ENCODE results near the gene CFAP58. TPM values are rescaled to one million over a fixed set of nuclear protein-coding genes. Genes with fewer than 3 reads are reported as not detected.

Gene CFAP58
- total and polyA plus RNA-seq, 7 experiments from 2014 or later, result 0.17 TPM; not detected in 6

DNA sequence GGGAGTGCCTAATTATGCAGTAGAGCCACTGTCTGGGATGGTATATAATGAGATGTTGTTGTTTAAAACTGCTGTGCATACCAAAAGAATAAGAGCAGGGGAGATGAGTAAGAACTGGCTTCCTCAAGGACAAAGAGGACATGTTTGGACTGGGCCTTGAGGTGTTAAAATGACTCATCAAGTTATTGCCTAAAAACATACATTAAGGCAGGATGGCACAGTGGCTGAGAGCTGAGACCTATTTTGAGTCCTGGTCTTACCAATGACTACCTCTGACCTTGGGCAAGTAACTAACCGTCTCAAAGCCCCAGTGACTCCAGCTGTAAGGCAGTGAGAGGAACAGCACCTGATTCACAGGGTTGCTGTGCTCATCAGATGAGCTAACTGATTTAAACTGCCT lies 71.1 kb downstream of the CFAP58 start:
- DNase-seq (no peak), ATAC-seq (no peak)
- Histone ChIP-seq H3K27ac (ENCODE audit: low read depth, low read length) (no peak overlapping the region), H3K4me3 (ENCODE audit: low read length) (no peak overlapping the region), H3K4me1 (ENCODE audit: control insufficient read depth in 2 of 2, insufficient read depth in 2 of 2, low read length in 2 of 2) (no peaks in the 10 kb centered on the region), H3K9me3 (ENCODE audit: control insufficient read depth in 2 of 3, low read length in 3 of 3) (no peaks in the 10 kb centered on the region), H3K36me3 (ENCODE audit: control insufficient read depth in 2 of 3, insufficient read depth in 3 of 3, low read length in 3 of 3) (no peaks in the 10 kb centered on the region), H3K27me3 (ENCODE audit: control insufficient read depth in 2 of 2, insufficient read depth in 2 of 2, low read length in 2 of 2) (no peaks in the 10 kb centered on the region)
- Mint-ChIP-seq H3K27ac (no peak overlapping the region), H3K36me3 (no peaks in the 10 kb centered on the region), H3K4me1 (peaks cover 0 to 7% (median 0%) of the 10 kb centered on the region in 7 donors), H3K4me3 (no peak overlapping the region), H3K27me3 (peaks cover 0 to 7% (median 3%) of the 10 kb centered on the region in 5 donors), H3K9me3 (no peaks in the 10 kb centered on the region)
- ChIA-PET CTCF (no interaction called here), POLR2A (no interaction called here)
- intact Hi-C loops (cut with micrococcal nuclease), result no loop called here

DNA sequence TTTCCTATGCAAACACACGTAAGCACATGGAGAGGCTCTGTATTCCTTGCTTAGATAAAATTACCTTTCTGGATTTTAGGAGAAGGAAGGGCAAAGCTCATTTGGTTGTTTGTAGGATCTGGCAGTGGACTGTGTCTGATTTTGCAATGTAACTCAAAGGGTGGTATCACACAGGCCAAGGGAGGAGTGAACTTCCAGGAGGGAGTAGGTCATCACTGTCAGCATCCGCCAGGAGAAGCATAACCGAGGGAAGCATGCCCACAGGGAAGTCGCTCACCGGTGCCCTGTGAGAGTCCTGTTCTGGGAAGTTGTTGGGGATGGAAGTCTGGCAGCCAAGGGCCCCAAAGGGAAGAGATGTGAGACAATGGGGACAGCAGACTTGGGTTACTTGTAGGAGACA lies 74.4 kb downstream of the CFAP58 start:
- no peaks in the 10 kb centered on the region for H3K36me3 ChIP-seq (ENCODE audit: control insufficient read depth in 2 of 3, insufficient read depth in 3 of 3, low read length in 3 of 3)
- H3K9me3 ChIP-seq (ENCODE audit: control insufficient read depth in 2 of 3, low read length in 3 of 3), result no peaks in the 10 kb centered on the region
- Mint-ChIP-seq H3K27ac (no peak overlapping the region), H3K27me3 (peaks cover 0 to 11% (median 7%) of the 10 kb centered on the region in 5 donors), H3K36me3 (no peaks in the 10 kb centered on the region), H3K4me1 (peaks cover 0 to 7% (median 0%) of the 10 kb centered on the region in 7 donors), H3K4me3 (no peak overlapping the region), H3K9me3 (no peaks in the 10 kb centered on the region)
- intact Hi-C loops (cut with micrococcal nuclease), result no loop called here
- no peaks in the 10 kb centered on the region for H3K4me1 ChIP-seq (ENCODE audit: control insufficient read depth in 2 of 2, insufficient read depth in 2 of 2, low read length in 2 of 2)
- ChIA-PET POLR2A (no interaction called here), CTCF (no interaction called here)
- no peak for ATAC-seq
- no peaks in the 10 kb centered on the region for H3K27me3 ChIP-seq (ENCODE audit: control insufficient read depth in 2 of 2, insufficient read depth in 2 of 2, low read length in 2 of 2)
- H3K27ac ChIP-seq (ENCODE audit: low read depth, low read length), result no peak overlapping the region
- H3K4me3 ChIP-seq (ENCODE audit: low read length), result no peak overlapping the region
- DNase-seq, result no peak

DNA sequence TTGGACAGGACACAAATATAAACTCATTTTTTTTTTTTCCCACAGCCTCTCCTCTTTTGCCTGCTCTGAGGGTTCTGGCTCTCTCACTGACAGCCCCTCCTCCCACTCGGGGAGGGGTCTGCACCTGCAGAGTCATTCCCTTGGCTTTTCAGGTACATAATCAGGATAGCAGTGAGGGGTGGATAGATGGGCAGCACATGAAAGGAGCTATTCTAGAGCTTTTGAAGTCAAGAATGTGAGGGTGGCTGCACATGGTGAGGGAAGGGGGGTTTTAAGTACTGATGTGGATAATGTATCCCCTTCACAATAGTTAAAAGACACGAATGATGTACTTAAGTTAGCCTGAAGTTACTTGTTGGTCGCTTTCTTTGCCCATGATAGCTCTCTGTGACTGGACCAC lies 76.2 kb downstream of the CFAP58 start:
- no peak overlapping the region for H3K4me3 ChIP-seq (ENCODE audit: low read length)
- H3K4me1 Mint-ChIP-seq, result no peaks in the 10 kb centered on the region
- peaks cover 1 to 14% (median 11%) of the 10 kb centered on the region in 5 donors for H3K27me3 Mint-ChIP-seq
- H3K27me3 ChIP-seq (ENCODE audit: control insufficient read depth in 2 of 2, insufficient read depth in 2 of 2, low read length in 2 of 2), result no peaks in the 10 kb centered on the region
- no peaks in the 10 kb centered on the region for H3K36me3 ChIP-seq (ENCODE audit: control insufficient read depth in 2 of 3, insufficient read depth in 3 of 3, low read length in 3 of 3)
- DNase-seq (no peak), ATAC-seq (no peak)
- CTCF ChIA-PET, result no interaction called here
- H3K4me1 ChIP-seq (ENCODE audit: control insufficient read depth in 2 of 2, insufficient read depth in 2 of 2, low read length in 2 of 2), result no peaks in the 10 kb centered on the region
- no peaks in the 10 kb centered on the region for H3K9me3 ChIP-seq (ENCODE audit: control insufficient read depth in 2 of 3, low read length in 3 of 3)
- H3K27ac Mint-ChIP-seq, result no peak overlapping the region
- H3K4me3 Mint-ChIP-seq, result no peak overlapping the region
- POLR2A ChIA-PET, result no interaction called here
- H3K9me3 Mint-ChIP-seq, result no peaks in the 10 kb centered on the region
- intact Hi-C loops (cut with micrococcal nuclease), result no loop called here
- H3K27ac ChIP-seq (ENCODE audit: low read depth, low read length), result no peak overlapping the region
- H3K36me3 Mint-ChIP-seq, result no peaks in the 10 kb centered on the region

DNA sequence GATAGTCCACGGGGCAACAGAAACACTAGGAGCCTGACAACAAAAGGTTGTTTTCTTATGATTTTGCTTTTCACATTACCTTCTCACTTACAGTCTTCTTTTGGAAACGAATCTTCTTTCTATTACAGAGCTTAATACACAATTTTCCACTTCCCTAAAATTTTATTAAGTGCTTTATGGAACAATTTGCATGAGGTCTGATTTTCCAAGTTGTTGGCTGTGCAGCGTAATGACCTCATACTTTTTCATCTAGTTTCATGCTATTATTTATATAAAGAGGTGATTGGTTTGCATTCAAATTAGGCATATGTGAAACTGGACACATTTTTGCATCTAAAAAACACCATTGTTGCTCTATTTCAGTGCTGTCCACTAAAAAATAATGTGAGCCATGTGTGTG lies 76.7 kb downstream of the CFAP58 start:
- ChIA-PET POLR2A (no interaction called here), CTCF (no interaction called here)
- no peak for DNase-seq
- Histone ChIP-seq H3K36me3 (ENCODE audit: control insufficient read depth in 2 of 3, insufficient read depth in 3 of 3, low read length in 3 of 3) (no peaks in the 10 kb centered on the region), H3K27ac (ENCODE audit: low read depth, low read length) (no peak overlapping the region), H3K27me3 (ENCODE audit: control insufficient read depth in 2 of 2, insufficient read depth in 2 of 2, low read length in 2 of 2) (no peaks in the 10 kb centered on the region), H3K4me3 (ENCODE audit: low read length) (no peak overlapping the region), H3K9me3 (ENCODE audit: control insufficient read depth in 2 of 3, low read length in 3 of 3) (no peaks in the 10 kb centered on the region), H3K4me1 (ENCODE audit: control insufficient read depth in 2 of 2, insufficient read depth in 2 of 2, low read length in 2 of 2) (no peaks in the 10 kb centered on the region)
- no peaks in the 10 kb centered on the region for H3K9me3 Mint-ChIP-seq
- intact Hi-C loops (cut with micrococcal nuclease), result no loop called here
- H3K27me3 Mint-ChIP-seq, result peaks cover 0 to 15% (median 11%) of the 10 kb centered on the region in 5 donors
- H3K27ac Mint-ChIP-seq, result no peak overlapping the region
- no peaks in the 10 kb centered on the region for H3K4me1 Mint-ChIP-seq
- ATAC-seq, result no peak
- H3K36me3 Mint-ChIP-seq, result no peaks in the 10 kb centered on the region
- no peak overlapping the region for H3K4me3 Mint-ChIP-seq

DNA sequence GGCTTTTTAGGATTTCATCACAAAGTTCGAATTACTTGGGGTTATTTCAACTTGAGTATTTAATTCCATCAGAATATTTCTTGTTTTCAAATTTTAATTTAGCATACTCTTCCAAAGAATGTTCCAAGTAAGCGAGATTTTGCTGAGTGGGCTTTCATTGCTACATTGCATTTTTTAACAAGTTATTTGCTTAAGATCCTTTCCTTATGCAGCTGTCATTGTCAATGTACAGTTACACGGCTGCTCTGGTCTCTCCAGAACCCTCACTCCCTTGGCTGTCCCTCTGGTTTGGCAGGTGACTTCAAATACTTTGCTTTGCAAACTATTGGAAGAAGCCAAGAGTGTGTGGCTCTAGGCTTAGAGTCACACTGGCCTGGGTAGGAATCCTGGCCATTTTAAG lies 80.0 kb downstream of the CFAP58 start:
- no peaks in the 10 kb centered on the region for H3K9me3 Mint-ChIP-seq
- ChIA-PET CTCF (no interaction called here), POLR2A (no interaction called here)
- no peak overlapping the region for H3K4me3 ChIP-seq (ENCODE audit: low read length)
- H3K27ac ChIP-seq (ENCODE audit: low read depth, low read length), result no peak overlapping the region
- no peaks in the 10 kb centered on the region for H3K4me1 Mint-ChIP-seq
- no peak overlapping the region for H3K4me3 Mint-ChIP-seq
- no peaks in the 10 kb centered on the region for H3K9me3 ChIP-seq (ENCODE audit: control insufficient read depth in 2 of 3, low read length in 3 of 3)
- H3K4me1 ChIP-seq (ENCODE audit: control insufficient read depth in 2 of 2, insufficient read depth in 2 of 2, low read length in 2 of 2), result no peaks in the 10 kb centered on the region
- DNase-seq (no peak), ATAC-seq (no peak)
- intact Hi-C loops (cut with micrococcal nuclease), result no loop called here
- H3K27me3 Mint-ChIP-seq, result peaks cover 5 to 22% (median 17%) of the 10 kb centered on the region in 5 donors
- no peaks in the 10 kb centered on the region for H3K36me3 Mint-ChIP-seq
- H3K27me3 ChIP-seq (ENCODE audit: control insufficient read depth in 2 of 2, insufficient read depth in 2 of 2, low read length in 2 of 2), result no peaks in the 10 kb centered on the region
- H3K27ac Mint-ChIP-seq, result no peak overlapping the region
- H3K36me3 ChIP-seq (ENCODE audit: control insufficient read depth in 2 of 3, insufficient read depth in 3 of 3, low read length in 3 of 3), result no peaks in the 10 kb centered on the region

DNA sequence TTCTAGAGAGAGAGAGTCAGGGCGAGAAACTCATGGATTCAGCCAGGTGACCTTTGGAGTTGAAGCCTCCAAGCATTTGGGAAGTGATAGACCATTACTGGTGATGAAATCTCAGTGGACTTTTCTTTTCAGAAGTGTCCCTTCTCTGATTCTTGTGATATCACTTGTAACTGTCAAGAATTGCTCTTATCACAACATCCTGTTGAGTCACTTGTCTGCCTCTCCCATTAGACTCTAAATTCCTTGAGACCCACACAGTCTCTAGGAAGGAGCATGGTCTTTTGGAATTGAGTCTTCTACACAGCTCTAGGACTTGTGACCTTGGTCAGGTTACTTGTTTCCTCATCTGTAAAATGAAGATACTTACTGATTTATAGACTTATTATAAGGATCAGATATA lies 81.0 kb downstream of the CFAP58 start:
- DNase-seq (no peak), ATAC-seq (no peak)
- H3K4me1 Mint-ChIP-seq, result no peaks in the 10 kb centered on the region
- H3K4me1 ChIP-seq (ENCODE audit: control insufficient read depth in 2 of 2, insufficient read depth in 2 of 2, low read length in 2 of 2), result no peaks in the 10 kb centered on the region
- ChIA-PET CTCF (no interaction called here), POLR2A (no interaction called here)
- no peak overlapping the region for H3K4me3 Mint-ChIP-seq
- H3K9me3 Mint-ChIP-seq, result no peaks in the 10 kb centered on the region
- H3K4me3 ChIP-seq (ENCODE audit: low read length), result no peak overlapping the region
- H3K36me3 Mint-ChIP-seq, result no peaks in the 10 kb centered on the region
- no peak overlapping the region for H3K27ac ChIP-seq (ENCODE audit: low read depth, low read length)
- no peaks in the 10 kb centered on the region for H3K36me3 ChIP-seq (ENCODE audit: control insufficient read depth in 2 of 3, insufficient read depth in 3 of 3, low read length in 3 of 3)
- H3K9me3 ChIP-seq (ENCODE audit: control insufficient read depth in 2 of 3, low read length in 3 of 3), result no peaks in the 10 kb centered on the region
- intact Hi-C loops (cut with micrococcal nuclease), result no loop called here
- H3K27me3 ChIP-seq (ENCODE audit: control insufficient read depth in 2 of 2, insufficient read depth in 2 of 2, low read length in 2 of 2), result no peaks in the 10 kb centered on the region
- peaks cover 5 to 22% (median 17%) of the 10 kb centered on the region in 5 donors for H3K27me3 Mint-ChIP-seq
- no peak overlapping the region for H3K27ac Mint-ChIP-seq

DNA sequence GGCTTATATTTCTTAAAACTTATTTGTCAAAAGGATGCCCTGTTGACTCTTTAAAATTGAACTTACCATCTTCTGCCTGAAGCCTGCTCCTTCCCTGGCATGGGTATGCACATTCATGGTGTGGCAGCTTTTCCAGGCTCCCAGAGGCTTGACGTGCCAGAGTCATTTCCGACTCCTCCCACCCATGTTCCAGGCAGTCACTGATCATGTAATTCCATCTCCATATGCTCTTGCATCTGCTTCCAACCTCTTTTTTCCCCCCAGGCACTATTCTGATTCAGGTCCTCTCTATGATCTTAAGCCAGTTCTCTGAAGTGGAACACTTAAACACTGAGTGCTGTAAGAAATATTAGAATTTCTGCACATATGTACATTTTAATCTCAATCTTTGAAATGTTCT lies 82.2 kb downstream of the CFAP58 start:
- H3K27ac Mint-ChIP-seq, result no peak overlapping the region
- Histone ChIP-seq H3K27ac (ENCODE audit: low read depth, low read length) (no peak overlapping the region), H3K4me3 (ENCODE audit: low read length) (no peak overlapping the region), H3K27me3 (ENCODE audit: control insufficient read depth in 2 of 2, insufficient read depth in 2 of 2, low read length in 2 of 2) (no peaks in the 10 kb centered on the region), H3K4me1 (ENCODE audit: control insufficient read depth in 2 of 2, insufficient read depth in 2 of 2, low read length in 2 of 2) (no peaks in the 10 kb centered on the region), H3K36me3 (ENCODE audit: control insufficient read depth in 2 of 3, insufficient read depth in 3 of 3, low read length in 3 of 3) (no peaks in the 10 kb centered on the region), H3K9me3 (ENCODE audit: control insufficient read depth in 2 of 3, low read length in 3 of 3) (no peaks in the 10 kb centered on the region)
- POLR2A ChIA-PET, result no interaction called here
- peaks cover 5 to 22% (median 14%) of the 10 kb centered on the region in 5 donors for H3K27me3 Mint-ChIP-seq
- H3K9me3 Mint-ChIP-seq, result no peaks in the 10 kb centered on the region
- H3K4me3 Mint-ChIP-seq, result no peak overlapping the region
- intact Hi-C loops (cut with micrococcal nuclease), result no loop called here
- ATAC-seq (no peak), DNase-seq (no peak)
- no peaks in the 10 kb centered on the region for H3K4me1 Mint-ChIP-seq
- no peaks in the 10 kb centered on the region for H3K36me3 Mint-ChIP-seq
- CTCF ChIA-PET, result no interaction called here

Measured in naive thymus-derived CD4-positive, alpha-beta T cell (primary cell).